ENCODE results near the gene PICK1.

The PICK1 gene

DNA sequence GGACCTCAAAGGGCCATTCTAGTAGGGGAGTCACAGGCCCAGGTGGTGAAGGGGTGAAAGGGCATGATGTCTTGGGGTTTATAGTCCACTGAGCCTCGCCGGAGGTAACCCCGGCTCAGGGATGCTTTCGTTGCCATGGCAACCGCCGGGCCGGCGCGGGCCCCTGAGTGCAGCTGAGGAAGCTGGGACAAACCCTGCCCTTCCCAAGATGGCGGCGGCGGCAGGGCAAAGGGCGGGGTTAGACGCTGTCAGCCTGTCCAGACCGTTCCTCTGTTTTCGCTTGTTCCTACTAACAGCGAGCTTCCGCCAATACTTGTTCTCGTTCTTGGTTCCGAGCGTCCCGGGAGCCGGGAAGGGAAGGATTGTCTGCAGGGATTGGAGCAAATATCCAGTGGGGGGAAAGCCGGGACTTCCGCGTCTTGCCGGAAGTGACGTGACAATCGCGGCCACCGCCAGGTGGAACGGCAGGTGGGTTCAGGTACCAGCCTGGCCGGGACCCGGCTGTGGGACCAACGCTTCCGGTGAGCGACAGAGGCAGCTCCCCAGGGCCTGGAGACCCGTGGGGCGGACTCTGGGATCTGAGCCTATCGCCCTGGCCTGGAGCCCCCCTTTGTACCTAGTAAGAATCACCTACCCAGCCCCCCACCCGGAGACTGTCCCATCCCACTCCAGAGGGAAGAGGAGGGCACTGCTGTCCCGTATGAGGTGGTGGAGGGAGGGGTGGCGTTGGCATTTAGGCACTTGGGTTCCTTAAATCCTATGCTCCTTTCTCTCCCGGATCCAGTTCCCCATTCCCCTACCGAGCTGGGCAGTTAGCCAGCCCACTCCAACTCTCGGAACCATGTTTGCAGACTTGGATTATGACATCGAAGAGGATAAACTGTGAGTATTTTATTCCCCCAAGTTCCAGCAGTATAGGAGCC is at the start of gene PICK1:
TSS of gene PICK1 (plus strand) at position 436 of the 923 bp plus-strand sequence. CDS start at position 842, 406 bp downstream.
- peak within 1 kb of the TSS; percentile 90 for H3K27ac ChIP-seq (ENCODE audit: low read length)
- peak within 1 kb of the TSS; percentile 83 for H3K9ac ChIP-seq (ENCODE audit: low read depth, low read length)
- H3K4me1 ChIP-seq (ENCODE audit: insufficient read depth, low read length) = 0 out of 2 replicates have a peak, but pooled peaks cover 2% of the 10 kb centered on the region

DNA sequence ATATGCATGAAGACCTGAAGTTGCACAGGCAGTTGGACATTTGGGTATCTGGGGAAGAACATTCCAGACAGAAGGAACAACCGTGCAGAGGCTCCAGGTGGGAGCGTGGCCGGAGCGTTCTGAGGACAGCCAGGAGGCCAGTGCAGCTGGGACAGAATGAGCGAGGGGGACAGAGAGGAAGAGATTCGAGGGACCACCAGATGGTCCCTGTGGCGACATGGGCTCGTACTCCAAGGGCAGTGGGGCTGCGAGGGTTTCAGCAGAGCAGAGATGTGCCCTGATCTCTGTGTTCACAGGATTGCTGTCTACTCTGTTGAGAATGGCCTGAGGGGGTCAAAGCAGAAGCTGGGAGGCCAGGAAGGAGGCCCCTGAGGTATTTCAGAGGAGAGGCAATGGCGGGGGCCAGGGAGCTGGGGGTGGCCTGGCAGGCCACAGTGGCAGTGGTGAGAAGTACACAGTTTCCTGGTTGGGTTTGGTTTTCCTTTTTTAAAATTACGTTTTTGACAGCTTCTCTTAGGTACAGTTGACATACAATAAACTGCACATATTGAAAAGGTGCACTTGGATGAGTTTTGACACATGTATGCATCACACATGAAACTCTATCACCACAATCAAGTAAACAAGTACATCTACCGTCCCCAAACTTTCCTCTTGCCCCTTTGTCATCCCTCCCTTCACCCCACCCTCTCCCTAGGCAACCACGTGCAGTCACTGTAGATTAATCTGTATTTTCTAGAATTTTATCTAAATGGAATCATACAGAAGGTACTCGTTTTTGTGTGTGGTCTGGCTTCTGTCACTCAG is 48.0 kb upstream of the PICK1 start:
- no peaks in the 10 kb centered on the region for H3K9me3 ChIP-seq (ENCODE audit: insufficient read depth, low read depth, low read length)
- no peaks in the 10 kb centered on the region for H3K4me1 ChIP-seq (ENCODE audit: insufficient read depth, low read length)
- no peak overlapping the region for H3K4me3 ChIP-seq (ENCODE audit: low read length)
- H3K36me3 ChIP-seq (ENCODE audit: insufficient read depth, low read depth, low read length) = no peaks in the 10 kb centered on the region
- no peak overlapping the region for H3K27ac ChIP-seq (ENCODE audit: low read length)
- H3K27me3 ChIP-seq (ENCODE audit: insufficient read depth, low read length) = 0 out of 2 replicates have a peak, but pooled peaks cover 5% of the 10 kb centered on the region
- no peak overlapping the region for H3K9ac ChIP-seq (ENCODE audit: low read depth, low read length)

More for the DNA sequence above, at the start of gene PICK1:
- Histone ChIP-seq H3K36me3 (ENCODE audit: insufficient read depth, low read depth, low read length) (peaks cover 22% of the 10 kb centered on the region), H3K9me3 (ENCODE audit: insufficient read depth, low read depth, low read length) (no peaks in the 10 kb centered on the region), H3K4me3 (ENCODE audit: low read length) (peak within 1 kb of the TSS; percentile 83), H3K27me3 (ENCODE audit: insufficient read depth, low read length) (0 out of 2 replicates have a peak, but pooled peaks cover 4% of the 10 kb centered on the region)

DNA sequence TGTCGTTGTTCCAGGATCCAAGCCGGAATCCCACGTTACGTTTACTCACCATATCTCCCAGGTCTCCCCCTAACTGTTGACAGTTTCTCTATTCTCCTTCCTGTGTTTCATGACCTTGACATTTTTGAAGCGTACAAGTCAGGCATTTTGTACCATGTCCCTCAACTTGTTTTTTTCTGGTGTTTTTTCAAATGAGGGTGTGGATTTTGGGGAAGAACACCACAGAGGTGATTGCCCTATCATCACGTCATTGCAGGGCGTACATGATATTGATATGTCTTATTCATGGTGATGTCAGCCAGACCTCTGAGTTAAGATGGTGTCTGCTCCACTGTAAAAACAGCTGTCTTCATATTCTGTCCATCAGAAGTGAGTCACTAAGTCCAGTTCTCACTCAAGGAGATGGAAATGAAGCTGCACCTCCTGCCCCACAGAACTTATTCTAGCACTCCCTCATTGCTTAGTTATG is 44.6 kb upstream of the PICK1 start:
- no peak overlapping the region for H3K27ac ChIP-seq (ENCODE audit: low read length)
- H3K36me3 ChIP-seq (ENCODE audit: insufficient read depth, low read depth, low read length) = no peaks in the 10 kb centered on the region
- no peaks in the 10 kb centered on the region for H3K4me1 ChIP-seq (ENCODE audit: insufficient read depth, low read length)
- H3K4me3 ChIP-seq (ENCODE audit: low read length) = no peak overlapping the region
- no peaks in the 10 kb centered on the region for H3K9me3 ChIP-seq (ENCODE audit: insufficient read depth, low read depth, low read length)
- 0 out of 2 replicates have a peak, but pooled peaks cover 5% of the 10 kb centered on the region for H3K27me3 ChIP-seq (ENCODE audit: insufficient read depth, low read length)
- H3K9ac ChIP-seq (ENCODE audit: low read depth, low read length) = no peak overlapping the region

DNA sequence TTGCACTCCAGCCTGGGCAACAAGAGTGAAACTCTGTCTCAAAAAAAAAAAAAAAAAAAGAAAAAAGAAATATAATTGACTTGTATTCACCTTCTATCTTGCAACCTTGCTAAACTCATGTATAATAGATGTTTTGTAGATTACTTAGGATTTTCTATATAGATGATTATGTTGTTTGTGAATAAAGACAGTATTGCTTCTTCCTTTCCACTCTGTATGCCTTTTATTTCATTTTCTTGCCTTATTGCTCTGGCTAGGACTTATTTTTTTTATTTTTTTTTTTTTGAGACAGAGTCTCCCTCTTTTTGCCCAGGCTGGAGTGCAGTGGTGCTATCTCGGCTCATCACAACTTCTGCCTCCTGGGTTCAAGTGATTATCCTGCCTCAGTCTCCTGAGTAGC is 43.1 kb upstream of the PICK1 start:
- Histone ChIP-seq H3K9me3 (ENCODE audit: insufficient read depth, low read depth, low read length) (no peaks in the 10 kb centered on the region), H3K4me3 (ENCODE audit: low read length) (no peak overlapping the region), H3K36me3 (ENCODE audit: insufficient read depth, low read depth, low read length) (no peaks in the 10 kb centered on the region), H3K27me3 (ENCODE audit: insufficient read depth, low read length) (0 out of 2 replicates have a peak, but pooled peaks cover 5% of the 10 kb centered on the region), H3K27ac (ENCODE audit: low read length) (no peak overlapping the region), H3K4me1 (ENCODE audit: insufficient read depth, low read length) (no peaks in the 10 kb centered on the region), H3K9ac (ENCODE audit: low read depth, low read length) (no peak overlapping the region)

DNA sequence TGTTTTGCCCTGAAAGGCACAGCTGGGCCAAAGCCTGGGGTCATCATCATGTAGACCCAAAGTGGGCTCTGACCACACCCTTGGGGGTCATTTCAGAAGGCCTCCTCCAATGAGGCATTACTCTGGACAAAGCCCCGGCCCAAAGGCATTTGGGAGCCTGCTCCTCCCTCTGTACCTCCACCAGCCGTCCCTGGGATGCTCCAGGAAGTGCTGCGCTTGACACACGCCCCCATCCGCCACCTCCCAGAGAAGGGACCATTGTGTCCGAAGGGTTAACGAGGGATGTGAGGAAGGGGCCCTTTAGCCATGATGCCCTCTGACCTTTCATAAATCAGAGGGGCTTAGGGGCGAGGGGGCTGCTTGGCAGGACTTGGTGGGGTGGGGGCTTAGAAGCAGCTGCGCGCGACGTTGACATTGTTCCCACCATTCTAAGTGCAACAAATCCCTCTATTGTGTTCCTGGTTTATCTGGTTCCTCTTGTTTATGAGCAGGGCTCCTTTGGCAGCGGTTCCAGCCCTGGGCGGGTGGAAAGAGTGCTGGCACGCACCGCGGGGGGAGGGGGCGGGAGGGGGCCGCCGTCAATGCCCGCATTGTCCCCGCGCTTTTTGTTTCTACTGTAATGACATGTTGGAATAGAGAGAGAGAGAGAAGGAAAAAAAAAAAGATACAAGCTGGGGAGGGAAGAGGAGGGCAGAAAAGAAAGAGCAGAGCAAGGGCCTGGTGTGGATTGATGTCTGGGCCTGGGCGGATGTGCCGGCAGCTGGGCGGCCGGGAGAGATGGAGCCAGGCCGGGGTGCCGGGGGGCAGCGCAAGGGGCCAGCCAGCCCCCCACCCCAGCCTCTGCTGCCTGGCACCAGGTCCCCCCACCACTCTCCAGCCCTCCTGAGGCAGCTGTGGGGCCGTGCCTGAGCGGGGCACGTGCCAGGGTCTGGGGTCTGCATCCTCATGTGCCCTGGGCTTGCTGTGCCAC is 40.7 kb upstream of the PICK1 start:
- no peak overlapping the region for H3K27ac ChIP-seq (ENCODE audit: low read length)
- no peaks in the 10 kb centered on the region for H3K9me3 ChIP-seq (ENCODE audit: insufficient read depth, low read depth, low read length)
- H3K4me1 ChIP-seq (ENCODE audit: insufficient read depth, low read length) = no peaks in the 10 kb centered on the region
- no peak overlapping the region for H3K9ac ChIP-seq (ENCODE audit: low read depth, low read length)
- H3K27me3 ChIP-seq (ENCODE audit: insufficient read depth, low read length) = 0 out of 2 replicates have a peak, but pooled peaks cover 5% of the 10 kb centered on the region
- no peak overlapping the region for H3K4me3 ChIP-seq (ENCODE audit: low read length)
- no peaks in the 10 kb centered on the region for H3K36me3 ChIP-seq (ENCODE audit: insufficient read depth, low read depth, low read length)

DNA sequence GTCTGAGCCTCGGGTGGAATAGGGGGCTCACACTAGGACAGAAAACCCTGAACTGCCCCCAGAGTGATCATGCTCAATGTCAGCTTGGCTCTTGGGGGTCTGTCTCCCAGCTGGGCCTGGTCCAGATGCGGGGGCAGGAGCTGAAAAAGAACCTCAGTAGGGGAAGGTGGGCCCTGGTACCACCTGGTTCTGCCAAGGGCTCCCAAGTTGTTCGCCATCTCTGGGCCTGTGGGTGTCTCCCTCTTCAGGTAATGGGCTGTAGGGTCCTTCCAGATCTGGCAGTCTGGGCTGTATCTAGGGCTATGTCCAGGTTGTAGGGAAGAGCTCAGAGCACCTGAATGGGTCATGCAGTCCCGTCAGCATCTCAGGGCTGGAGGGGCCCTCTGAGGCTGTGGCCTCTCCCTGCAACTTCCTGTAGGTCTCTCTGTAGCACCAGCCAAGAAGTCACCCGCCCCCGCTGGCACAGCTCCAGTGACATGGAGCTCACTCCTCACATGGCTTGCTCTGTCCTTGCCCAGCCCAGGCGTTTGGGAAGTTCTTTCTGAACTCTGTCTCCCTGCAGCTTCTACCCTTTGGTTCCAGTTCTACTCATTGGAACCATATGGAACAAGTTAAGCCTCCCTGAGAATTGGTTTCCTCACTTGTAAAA is 39.8 kb upstream of the PICK1 start:
- Histone ChIP-seq H3K36me3 (ENCODE audit: insufficient read depth, low read depth, low read length) (no peaks in the 10 kb centered on the region), H3K9ac (ENCODE audit: low read depth, low read length) (no peak overlapping the region), H3K27me3 (ENCODE audit: insufficient read depth, low read length) (0 out of 2 replicates have a peak, but pooled peaks cover 5% of the 10 kb centered on the region), H3K4me3 (ENCODE audit: low read length) (no peak overlapping the region), H3K4me1 (ENCODE audit: insufficient read depth, low read length) (no peaks in the 10 kb centered on the region), H3K27ac (ENCODE audit: low read length) (no peak overlapping the region), H3K9me3 (ENCODE audit: insufficient read depth, low read depth, low read length) (no peaks in the 10 kb centered on the region)

DNA sequence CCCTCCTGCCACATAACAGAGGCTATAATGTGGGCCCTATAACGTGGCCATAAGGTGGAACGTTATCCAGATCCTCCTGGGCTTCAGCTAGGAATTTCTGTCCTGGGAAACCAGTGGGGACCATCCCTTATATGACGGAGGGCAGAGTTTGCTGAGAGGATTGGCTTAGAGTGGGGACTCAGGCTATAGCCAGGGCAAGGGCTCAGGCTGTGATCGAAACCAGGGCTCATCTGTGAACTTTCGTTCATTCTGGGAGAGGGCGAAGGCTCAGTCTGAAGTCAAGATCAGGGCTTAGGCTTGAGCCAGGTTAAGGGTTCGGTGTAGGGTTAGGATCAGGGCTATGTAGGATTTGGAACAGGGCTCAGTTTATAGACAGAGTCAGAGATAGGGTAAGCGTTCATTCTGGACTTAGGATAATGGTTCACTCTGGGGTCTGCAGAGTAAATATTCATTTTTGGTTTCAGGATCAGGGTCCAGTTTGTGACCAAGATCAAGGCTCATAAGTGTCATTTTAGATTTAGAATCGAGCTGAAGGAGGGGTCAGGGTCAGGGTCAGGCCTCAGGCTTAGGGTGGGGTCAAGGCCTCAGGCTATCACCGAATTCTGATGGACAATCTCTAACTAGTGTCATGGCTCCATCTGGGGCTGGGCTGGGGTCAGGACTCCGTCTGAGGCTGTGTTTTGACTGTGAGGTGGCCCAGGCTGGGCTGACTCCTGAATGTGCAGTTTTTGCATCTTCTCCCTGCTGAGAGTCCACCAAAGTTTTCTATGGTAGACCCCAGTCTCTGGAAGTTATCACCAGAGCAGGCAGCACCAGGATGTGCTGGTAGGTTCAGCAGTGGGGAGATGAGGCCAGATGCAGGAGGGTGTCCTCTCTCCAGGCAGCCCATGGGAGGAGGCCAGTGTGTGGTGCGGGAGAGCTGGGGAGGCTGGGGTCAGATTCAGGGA is 39.0 kb upstream of the PICK1 start:
- Histone ChIP-seq H3K9me3 (ENCODE audit: insufficient read depth, low read depth, low read length) (no peaks in the 10 kb centered on the region), H3K4me1 (ENCODE audit: insufficient read depth, low read length) (no peaks in the 10 kb centered on the region), H3K27ac (ENCODE audit: low read length) (no peak overlapping the region), H3K9ac (ENCODE audit: low read depth, low read length) (no peak overlapping the region), H3K36me3 (ENCODE audit: insufficient read depth, low read depth, low read length) (no peaks in the 10 kb centered on the region), H3K27me3 (ENCODE audit: insufficient read depth, low read length) (no peaks in the 10 kb centered on the region), H3K4me3 (ENCODE audit: low read length) (no peak overlapping the region)

DNA sequence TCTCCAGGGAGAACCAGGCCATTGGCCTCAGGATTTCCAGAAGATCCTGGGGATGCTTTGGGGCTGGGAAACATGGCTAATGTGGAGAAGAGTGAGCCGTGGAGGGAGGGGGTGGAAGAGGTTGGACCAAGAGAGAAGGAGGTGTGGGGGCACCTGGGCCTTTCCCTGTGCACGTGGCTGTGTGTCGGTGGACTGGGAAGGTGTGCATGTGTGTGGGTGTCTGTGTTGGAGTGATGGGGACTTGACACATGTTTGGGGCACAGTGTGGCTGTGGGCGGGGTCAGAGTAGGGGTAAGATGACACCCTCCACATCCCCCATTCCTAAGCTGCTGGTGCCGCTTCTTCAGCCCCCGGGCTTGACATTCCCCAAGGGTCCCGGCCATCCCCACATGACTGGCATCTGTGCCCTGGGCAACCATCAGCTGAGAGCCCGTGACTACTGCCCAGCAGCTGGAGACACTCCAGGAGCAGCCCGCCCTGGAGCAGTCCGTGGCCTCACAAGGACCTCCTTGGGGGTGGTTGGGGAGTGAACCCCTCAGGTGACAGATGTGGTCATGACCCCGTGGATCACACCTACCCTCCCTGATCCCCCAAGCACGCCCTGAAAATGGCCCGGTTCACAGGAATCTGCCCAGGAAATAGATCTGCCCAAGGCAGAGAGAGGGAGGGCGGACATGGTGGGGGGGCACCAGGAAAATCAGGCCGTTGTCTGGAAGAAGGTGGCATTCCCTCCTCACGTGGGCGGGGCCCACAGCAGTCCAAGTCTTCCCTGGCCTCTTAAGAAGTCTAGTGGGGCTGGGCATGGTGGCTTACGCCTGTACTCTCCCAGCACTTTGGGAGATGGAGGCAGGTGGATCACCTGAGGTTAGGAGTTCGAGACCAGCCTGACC is 38.0 kb upstream of the PICK1 start:
- no peaks in the 10 kb centered on the region for H3K36me3 ChIP-seq (ENCODE audit: insufficient read depth, low read depth, low read length)
- H3K9me3 ChIP-seq (ENCODE audit: insufficient read depth, low read depth, low read length) = no peaks in the 10 kb centered on the region
- H3K9ac ChIP-seq (ENCODE audit: low read depth, low read length) = no peak overlapping the region
- no peaks in the 10 kb centered on the region for H3K27me3 ChIP-seq (ENCODE audit: insufficient read depth, low read length)
- H3K4me1 ChIP-seq (ENCODE audit: insufficient read depth, low read length) = no peaks in the 10 kb centered on the region
- no peak overlapping the region for H3K4me3 ChIP-seq (ENCODE audit: low read length)
- H3K27ac ChIP-seq (ENCODE audit: low read length) = no peak overlapping the region

DNA sequence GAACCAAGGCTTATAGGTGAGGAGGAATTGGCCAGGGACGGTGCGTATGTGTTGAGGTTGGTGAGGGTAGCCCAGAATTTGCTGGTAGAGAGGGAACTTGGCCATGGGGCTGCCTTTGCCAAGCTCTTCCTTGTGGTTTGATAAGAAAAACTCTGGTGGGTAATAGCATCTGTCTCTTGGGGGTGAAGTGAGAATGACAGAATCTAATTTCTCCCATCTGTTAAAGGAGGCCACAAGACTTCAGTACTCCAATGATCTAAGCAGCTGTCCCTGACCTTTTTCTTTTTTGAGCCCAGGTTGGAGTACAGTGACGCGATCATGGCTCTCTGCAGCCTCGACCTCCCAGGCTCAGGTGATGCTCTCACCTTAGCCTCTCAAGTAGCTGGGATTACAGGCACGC is 36.0 kb upstream of the PICK1 start:
- H3K27me3 ChIP-seq (ENCODE audit: insufficient read depth, low read length) = no peaks in the 10 kb centered on the region
- no peaks in the 10 kb centered on the region for H3K36me3 ChIP-seq (ENCODE audit: insufficient read depth, low read depth, low read length)
- H3K27ac ChIP-seq (ENCODE audit: low read length) = no peak overlapping the region
- no peaks in the 10 kb centered on the region for H3K9me3 ChIP-seq (ENCODE audit: insufficient read depth, low read depth, low read length)
- H3K4me3 ChIP-seq (ENCODE audit: low read length) = no peak overlapping the region
- H3K9ac ChIP-seq (ENCODE audit: low read depth, low read length) = no peak overlapping the region
- no peaks in the 10 kb centered on the region for H3K4me1 ChIP-seq (ENCODE audit: insufficient read depth, low read length)
